Bronchial epithelial cell (primary cell): Measurements from ENCODE around the gene HAVCR2. TPM values are rescaled to one million over a fixed set of nuclear protein-coding genes. Genes with fewer than 3 reads are reported as not detected.

Source experiments
- DNase-seq: peaks from one replicate; pipeline ENCODE4 v3.0.0-alpha.2; 2010; ENCODE audit warnings: low read depth
- FAIRE-seq: peaks from 2 replicates; lab custom pipeline; 2011; peaks lifted over from hg19 to GRCh38; lab: Jason Lieb, UNC
- H3K27me3 ChIP-seq: 2 replicates; pipeline ENCODE4 v1.5.1; 2011; ENCODE audit warnings: low read length; ENCODE audit not compliant: control insufficient read depth, insufficient read depth
- H3K36me3 ChIP-seq: 2 replicates; pipeline ENCODE4 v1.5.1; 2011; ENCODE audit warnings: low read length; ENCODE audit not compliant: control insufficient read depth, insufficient read depth
- H3K4me3 ChIP-seq: 2 replicates; pipeline ENCODE4 v1.5.1; 2011; ENCODE audit warnings: mild to moderate bottlenecking, low read depth, low read length, control low read depth
- CTCF ChIP-seq: IDR thresholded peaks from 2 replicates; pipeline ENCODE4 v1.5.1; 2011; ENCODE audit warnings: mild to moderate bottlenecking, moderate library complexity, low read length, control low read depth, inconsistent platforms; ENCODE audit not compliant: insufficient read depth, severe bottlenecking
- total RNA-seq: library from RNA; depleted of rRNA; stranded (reverse); fragments of >200 nt; gene quantifications from 2 replicates; pipeline ENCODE4 v1.2.1, GENCODE V29; 2014

Gene HAVCR2
- total RNA-seq, 1 donor from 2014 or later = 0.53 TPM

GRCh38 chr5:157113002-157113401 is 4.2 kb upstream of the HAVCR2 start:
- no peak for TF ChIP-seq CTCF
- Histone ChIP-seq H3K4me3 (no peak overlapping the region), H3K27me3 (no peaks in the 10 kb centered on the region), H3K36me3 (no peaks in the 10 kb centered on the region)
- FAIRE-seq (no peak), DNase-seq (no peak)

DNA sequence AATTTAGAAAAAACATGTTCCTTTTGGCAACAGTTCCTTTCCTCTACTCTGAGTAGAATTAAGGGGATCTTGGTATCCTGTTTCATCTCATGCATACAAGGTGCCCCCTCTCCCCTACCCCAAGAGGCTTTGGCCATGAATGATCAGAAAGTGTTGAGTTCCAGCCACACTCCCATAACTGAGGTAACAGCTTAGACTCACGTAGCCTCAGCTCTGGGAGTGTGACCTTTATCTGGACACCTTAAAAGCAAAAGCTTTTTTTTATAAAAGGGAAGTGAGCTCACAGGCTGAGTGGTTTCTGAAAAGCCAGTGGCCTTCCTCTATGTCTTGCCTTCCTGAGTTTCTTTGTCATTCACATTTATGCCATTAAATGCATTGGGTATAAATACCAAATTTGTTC is 900 bp upstream of the HAVCR2 start:
- FAIRE-seq = no peak
- no peak overlapping the region for H3K4me3 ChIP-seq
- TF ChIP-seq CTCF = no peak
- DNase-seq = no peak
- H3K27me3 ChIP-seq = no peaks in the 10 kb centered on the region
- no peaks in the 10 kb centered on the region for H3K36me3 ChIP-seq

DNA sequence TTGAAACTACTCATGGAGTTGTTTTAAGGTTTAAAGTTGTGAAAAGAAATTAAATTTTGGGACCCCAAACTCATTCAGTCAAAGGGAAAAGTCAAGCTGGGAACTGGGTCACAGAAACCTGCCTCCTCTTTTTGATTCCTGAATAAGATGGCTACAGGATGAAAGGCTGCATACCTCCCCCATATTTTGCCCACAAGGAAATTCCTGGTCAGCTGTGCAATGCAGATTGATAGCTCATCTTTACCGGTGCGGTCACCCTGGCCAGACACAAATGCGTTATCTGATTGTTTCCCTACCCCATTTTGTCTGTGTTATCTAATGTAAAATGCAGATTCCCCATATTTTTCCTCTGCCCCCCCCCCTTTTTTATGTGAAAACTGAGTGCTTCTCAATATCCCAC is 1.3 kb downstream of the HAVCR2 start:
- no peak overlapping the region for H3K4me3 ChIP-seq
- FAIRE-seq (no peak), DNase-seq (no peak)
- no peaks in the 10 kb centered on the region for H3K27me3 ChIP-seq
- no peaks in the 10 kb centered on the region for H3K36me3 ChIP-seq
- no peak for TF ChIP-seq CTCF

GRCh38 chr5:157106630-157107461 is 2.0 kb downstream of the HAVCR2 start:
- Histone ChIP-seq H3K4me3 (no peak overlapping the region), H3K36me3 (no peaks in the 10 kb centered on the region), H3K27me3 (no peaks in the 10 kb centered on the region)
- FAIRE-seq (no peak), DNase-seq (no peak)
- no peak for TF ChIP-seq CTCF

- H3K27me3 ChIP-seq = no peaks in the 10 kb centered on the region
- no peaks in the 10 kb centered on the region for H3K36me3 ChIP-seq
- H3K4me3 ChIP-seq = no peak overlapping the region
- TF ChIP-seq CTCF = no peak
- FAIRE-seq (no peak), DNase-seq (no peak)
Observed at GRCh38 chr5:157100140-157100679, 8.6 kb downstream of the HAVCR2 start.
